ENCODE results near the gene ATP12A. TPM values are rescaled to one million over a fixed set of nuclear protein-coding genes. Genes with fewer than 3 reads are reported as not detected.
"Not testable (repeated sequence)": the region's sequence is repeated elsewhere in the genome, so short reads cannot be mapped to it uniquely, and the experiment has no call there.

ATP12A gene
- total RNA-seq, 1 donor from 2014 or later: 7.2 TPM

GRCh38 chr13:24688950-24689349 lies 8.7 kb downstream of the ATP12A start:
- no peak for DNase-seq

- DNase-seq: no peak
These were observed 11.2 kb downstream of the ATP12A start for GRCh38 chr13:24691381-24691780.

- no peak for DNase-seq
These were observed 12.4 kb downstream of the ATP12A start for GRCh38 chr13:24692561-24692960.

DNA sequence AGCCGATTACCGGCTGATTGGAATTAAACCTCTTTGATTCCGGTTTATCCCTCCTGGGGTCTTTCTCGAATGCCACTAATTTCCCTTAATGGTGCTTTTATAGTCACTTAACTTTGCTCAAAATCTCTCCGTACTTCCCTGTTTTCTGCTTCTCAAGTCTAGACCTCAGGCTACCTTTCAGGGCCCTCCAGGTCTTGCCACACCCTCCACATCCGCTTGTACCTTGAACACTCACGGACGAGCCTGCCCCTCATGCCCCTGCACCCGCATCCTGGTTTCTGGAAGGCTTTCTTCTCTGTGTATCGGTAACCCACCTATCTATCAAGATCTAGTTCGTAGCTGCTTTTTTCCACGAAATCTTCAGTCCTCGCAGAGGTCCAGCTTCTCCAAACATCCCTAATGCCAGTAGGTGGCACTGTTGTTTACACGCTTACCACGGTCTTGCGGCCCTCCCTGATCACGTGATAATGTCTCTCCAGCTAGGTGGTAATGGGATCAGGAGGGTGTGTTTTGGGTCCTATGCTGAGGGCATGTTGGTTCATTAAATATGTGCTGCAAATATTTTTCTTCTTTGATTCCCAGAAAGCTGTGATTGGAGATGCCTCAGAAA lies 13.8 kb downstream of the ATP12A start:
- no peak for DNase-seq

- DNase-seq: no peak
These were observed 14.7 kb downstream of the ATP12A start for GRCh38 chr13:24694907-24695306.

GRCh38 chr13:24698686-24699085 lies 18.5 kb downstream of the ATP12A start:
- no peak for DNase-seq

DNA sequence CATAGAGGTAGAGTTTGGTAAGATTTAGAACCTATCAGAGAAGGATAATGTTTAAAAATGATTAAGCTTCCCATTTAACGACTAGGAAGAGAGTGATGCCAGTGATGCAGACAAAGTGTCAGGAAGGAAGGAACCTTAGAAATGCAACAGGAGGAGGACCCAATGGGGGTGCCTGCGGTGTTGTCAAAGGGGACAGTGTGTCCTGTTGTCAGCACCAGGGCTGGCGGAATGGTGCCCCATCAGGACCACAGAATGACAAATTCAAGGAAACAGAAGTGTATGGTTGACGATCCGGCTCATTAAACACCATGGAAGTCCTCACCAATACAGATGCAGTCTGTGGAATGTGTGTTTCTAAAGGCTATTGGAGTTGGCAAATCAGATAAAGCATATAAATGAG lies 19.3 kb downstream of the ATP12A start:
- DNase-seq: no peak

GRCh38 chr13:24700539-24700938 lies 20.3 kb downstream of the ATP12A start:
- no peak for DNase-seq

DNA sequence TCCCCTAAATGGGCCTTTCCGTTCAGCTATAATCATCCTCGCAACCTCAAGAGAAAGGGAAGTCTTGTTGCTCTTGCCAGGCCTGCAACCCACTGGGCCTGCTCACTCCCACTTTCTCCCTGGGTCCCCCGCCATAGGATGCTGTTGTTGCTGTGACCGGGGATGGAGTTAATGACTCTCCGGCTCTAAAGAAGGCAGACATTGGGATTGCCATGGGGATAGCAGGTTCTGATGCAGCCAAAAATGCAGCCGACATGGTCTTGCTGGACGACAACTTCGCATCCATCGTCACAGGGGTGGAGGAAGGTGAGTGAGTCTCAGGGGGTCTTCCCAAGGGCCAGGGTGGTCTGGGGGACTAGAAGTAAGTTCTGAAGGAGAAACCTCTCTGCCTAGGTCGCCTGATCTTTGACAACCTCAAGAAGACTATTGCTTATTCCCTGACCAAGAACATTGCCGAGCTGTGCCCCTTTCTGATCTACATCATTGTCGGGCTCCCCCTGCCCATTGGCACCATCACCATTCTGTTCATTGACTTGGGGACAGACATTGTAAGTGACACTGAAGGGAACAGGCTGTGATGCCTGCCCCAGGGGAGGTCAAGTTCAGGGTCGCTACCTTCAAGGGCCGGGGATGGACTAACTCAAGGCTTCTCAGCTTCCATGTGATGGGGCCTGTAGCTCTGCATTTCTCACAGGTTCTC lies 26.8 kb downstream of the ATP12A start:
- DNase-seq: no peak

DNA sequence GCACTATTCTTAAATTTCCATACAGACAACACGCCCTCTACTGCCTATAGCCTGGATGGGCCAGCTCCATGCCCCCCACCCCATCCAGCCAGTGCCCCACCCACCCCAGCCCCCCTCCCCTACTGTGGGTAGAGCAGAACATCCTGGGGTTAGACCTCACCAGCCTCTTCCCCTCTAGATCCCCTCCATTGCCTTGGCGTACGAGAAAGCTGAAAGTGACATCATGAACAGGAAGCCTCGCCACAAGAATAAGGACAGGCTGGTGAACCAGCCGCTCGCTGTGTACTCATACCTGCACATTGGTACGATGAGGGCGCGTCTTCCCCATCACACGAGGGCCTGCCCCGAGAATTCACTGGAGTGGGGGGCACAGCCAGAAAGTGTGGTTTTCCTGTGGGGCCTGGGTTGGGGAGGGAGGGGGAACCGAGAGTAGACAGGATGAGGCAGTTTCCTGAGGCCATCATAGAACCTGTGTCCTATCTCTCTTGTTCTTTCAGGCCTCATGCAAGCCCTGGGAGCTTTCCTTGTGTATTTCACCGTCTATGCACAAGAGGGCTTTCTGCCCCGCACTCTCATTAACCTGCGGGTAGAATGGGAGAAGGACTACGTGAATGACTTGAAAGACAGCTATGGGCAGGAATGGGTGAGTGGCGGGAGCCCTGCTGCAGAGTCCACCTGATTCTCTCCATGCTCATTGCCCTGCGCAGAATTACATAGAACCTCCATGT lies 29.1 kb downstream of the ATP12A start:
- DNase-seq: no peak

DNA sequence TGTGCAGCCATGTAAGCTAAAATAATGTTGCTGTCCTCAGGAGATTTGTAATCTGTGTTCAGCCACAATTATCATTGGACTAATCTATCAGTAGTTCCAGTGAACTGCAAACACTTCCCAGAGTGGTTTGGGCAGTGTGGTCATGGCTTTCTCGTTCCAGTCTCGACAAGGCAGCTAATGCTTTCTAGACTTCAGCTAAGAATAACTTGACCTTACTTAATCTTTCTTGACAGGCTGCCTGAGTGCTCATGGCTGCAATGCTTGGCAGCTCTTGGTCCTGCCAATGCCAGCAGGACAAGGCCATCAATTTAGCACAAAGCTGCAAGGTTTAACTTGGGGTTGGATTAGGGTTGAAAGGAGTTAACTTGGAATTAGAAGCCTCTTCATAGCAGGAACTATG lies 32.8 kb downstream of the ATP12A start:
- no peak for DNase-seq

DNA sequence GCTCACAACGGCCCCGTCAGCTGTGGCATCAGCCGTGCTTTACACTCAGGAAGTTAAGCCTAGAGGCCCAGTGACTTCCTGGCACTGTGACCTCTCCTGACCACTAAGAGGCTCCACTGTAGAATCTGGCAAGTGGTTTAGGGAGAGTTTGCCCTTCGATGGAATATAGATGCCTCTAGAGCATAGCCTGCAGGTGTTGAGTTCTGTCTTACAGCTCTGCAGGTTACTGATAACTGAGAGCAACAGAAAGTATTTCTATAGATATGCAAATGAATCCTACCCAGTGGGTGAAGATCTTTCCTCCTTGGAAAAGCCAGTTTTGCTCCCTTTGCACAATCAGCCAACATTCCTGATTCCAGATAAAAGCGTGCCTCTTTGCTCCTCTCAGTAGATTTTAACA lies 35.8 kb downstream of the ATP12A start:
- no peak for DNase-seq

DNA sequence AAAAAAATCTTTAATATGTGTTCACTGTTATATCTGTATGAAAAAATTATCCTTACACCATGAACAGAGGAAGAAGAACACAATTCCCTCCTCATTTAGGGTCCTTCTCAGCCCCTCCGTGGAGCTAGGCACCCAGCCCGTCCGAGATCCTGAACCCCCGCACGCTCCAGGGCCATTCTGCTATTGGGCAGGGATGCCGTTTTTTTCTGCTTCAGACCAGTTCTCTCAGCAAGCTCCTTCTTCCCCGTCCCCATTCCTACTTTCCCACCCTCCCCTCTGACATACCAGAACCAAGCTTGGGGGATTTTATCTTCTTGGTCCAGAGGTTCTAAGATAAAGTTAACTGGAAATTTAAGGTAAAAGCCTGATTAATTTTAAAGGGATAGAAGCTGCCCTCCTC lies 36.2 kb downstream of the ATP12A start:
- DNase-seq: no peak

DNA sequence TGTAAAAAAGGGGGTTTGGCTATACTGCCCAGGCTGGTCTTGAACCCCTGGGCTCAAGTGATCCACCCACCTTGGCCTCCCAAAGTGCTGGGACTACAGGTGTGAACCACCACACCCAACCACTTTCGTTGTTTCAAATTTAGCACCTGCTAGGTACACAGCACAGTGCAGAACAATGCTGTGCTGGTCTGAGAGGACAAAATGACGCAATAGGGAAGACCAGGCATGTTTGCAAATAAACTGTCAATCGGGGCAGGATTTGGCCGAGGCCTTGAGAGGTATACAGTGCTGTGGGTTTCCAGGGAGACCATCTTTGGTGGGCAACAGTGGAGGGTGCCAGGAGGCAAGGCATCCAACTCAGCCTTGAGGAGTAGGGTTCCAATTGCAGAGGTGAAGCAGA lies 37.0 kb downstream of the ATP12A start:
- no peak for DNase-seq

DNA sequence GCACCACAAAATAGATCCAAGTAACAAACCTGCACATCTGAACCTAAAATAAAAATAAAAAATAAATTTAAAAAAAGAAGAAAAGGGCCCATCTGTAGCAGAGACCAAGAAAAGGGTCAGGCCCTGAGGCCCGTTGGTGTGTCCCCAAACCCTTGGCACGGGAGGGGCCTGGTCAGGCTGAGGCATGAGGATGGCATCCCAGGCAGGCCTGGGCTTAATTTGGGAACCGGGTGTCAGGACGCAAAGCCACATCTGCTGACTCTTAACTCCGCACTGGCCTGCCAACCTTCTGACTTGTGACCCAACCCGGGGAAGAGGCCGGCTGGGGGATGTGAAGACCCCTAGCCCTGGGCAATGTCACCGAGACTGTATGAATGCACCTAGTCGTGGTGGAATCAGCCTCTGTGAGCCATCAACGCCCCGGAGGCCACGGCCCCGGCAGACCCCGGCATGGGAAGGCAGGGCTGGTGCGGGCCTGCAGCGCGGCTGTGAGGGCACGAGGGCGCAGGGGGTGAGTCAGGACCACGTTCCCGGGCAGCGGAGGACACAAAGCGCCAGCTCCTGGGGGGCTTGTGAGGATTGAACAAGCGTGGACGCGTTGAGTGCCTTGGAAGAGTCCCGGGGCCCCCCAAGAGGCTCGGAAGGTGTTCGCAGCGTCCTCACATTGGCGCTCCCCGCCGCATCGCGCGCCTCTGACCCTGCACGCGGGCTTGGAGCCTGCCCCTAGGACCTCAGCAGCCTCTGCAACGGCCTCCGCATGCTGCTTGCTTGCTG lies 38.2 kb downstream of the ATP12A start:
- no peak for DNase-seq

DNA sequence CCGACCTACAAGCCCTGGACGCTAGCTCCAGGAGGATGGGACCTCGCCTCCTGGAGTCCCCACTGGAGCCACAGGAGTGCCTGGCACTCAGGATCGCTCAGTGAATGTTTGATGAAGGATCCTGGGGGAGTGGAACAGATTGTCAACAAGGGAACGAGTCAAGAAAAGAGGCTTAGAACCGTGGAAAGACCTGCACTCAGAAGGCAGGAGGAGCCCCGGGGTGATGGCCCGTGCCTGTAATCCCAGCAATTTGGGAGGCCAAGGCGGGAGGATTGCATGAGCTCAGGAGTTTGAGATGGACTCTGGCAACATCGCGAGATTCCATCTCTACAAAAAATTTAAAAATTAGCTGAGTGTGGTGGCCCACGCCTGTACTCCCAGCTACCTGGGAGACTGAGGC lies 38.9 kb downstream of the ATP12A start:
- DNase-seq: no peak

DNA sequence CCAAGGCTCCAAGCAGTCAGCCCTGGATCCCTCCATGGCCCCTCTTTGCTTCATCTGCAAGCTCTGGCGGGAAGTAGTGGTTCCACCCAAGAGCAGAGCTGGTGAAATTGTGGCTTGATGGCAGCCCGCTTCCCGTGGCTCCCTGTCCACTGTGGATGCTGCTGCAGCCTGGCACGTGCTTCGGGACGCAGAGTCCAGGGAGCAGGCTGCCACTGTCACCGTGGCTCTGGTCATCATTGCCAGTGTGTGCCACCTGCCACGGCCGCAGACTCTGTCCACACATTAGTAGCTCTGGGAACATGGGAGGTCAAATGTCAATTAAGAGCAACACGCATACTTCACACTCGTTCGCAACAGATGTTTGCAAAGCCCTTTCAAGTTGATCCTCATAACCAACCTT lies 43.0 kb downstream of the ATP12A start:
- DNase-seq: no peak

DNA sequence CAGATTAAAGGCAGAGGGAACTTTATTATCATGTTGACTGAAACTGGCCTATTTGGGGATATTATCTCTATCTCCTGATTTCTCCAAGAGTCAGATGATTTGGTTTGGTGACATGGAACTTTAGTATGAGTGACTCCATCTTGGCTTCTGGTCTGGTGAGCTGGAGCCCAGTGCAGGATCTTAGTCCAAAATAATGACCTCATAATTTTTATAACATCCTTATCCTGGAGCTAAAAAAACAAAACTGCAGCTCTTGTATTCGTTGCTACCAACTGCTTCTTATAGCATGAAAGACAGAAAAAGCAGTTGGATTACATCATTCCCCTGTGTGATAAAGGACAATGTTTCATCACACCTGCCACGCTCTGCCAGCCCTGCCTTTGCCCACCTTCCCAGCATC lies 44.5 kb downstream of the ATP12A start:
- DNase-seq: no peak

DNA sequence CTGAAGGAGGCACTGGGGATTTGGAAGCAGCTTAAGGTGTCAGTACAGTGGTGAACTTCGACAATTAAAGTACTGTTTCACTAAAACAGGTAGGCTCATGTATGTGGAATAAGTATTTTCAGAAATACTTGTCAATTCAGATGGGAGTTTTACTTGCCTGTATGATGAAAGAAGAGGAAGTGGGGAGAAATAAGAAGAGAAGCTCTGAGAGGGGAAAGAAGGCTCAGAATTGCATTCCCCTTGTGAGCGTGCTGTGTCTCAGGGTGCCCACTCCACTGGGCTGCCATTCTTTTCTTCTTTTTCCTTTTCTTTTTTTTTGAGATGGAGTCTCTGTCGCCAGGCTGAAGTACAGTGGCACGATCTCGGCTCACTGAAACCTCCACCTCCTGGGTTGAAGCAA lies 45.2 kb downstream of the ATP12A start:
- no peak for DNase-seq

DNA sequence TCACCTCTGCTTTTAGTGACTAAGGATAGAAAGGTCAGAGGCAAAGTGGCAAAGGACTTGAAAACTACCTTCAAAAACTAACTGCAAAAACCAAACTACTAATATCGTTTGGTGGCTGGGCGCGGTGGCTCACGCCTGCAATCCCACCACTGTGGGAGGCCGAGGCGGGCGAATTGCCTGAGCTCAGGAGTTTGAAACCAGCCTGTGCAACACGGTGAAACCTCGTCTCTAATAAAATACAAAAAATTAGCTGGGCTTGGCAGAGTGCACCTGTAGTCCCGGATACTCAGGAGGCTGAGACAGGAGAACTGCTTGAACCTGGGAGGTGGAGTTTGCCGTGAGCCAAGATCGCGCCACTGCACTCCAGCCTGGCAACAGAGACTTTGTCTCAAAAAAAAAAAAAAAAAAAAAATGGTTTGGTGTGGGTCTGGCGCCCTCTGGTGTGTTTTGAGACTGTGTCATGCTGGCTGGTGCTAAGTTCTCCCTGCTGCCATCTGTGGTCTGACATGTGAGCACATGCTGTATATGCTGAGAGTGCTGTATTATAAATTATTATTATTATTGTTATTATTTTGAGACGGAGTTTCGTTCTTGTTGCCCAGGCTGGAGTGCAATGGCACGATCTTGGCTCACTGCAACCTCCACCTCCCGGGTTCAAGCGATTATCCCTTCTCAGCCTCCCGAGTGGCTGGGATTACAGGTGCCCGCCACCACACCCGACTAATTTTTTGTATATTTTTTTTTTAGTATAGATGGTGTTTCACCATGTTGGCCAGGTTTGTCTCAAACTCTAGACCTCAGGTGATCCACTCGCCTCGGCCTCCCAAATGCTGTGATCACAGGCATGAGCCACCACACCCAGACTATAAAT lies 47.8 kb downstream of the ATP12A start:
- DNase-seq: peak; percentile 76

- DNase-seq: not testable (repeated sequence)
These were observed 50.8 kb downstream of the ATP12A start for GRCh38 chr13:24730873-24731567.
